Activated effector memory CD4-positive, alpha-beta T cell treated with Interleukin-2 at 50 U/mL for 16 hours (primary cell): ENCODE measurements around the gene SKP2.
"Not testable (repeated sequence)": the region's sequence is repeated elsewhere in the genome, so short reads cannot be mapped to it uniquely, and the experiment has no call there.

ENCODE experiments used
- DNase-seq: peaks from one replicate; pipeline ENCODE4 v3.0.0-alpha.2; 2020

The SKP2 gene

GRCh38 chr5:36151434-36152323 lies at the start of gene SKP2, which contains the start of gene LMBRD2:
TSS of gene SKP2 (plus strand) at chr5:36152111. CDS start at chr5:36152263, 152 bp downstream.
TSS of gene LMBRD2 (minus strand) at chr5:36151887. CDS start at chr5:36143349, 8,538 bp downstream.
- DNase-seq: peak; percentile 96

- DNase-seq: no peak
Measured at GRCh38 chr5:36105819-36106218, 46.1 kb upstream of the SKP2 start.

DNA sequence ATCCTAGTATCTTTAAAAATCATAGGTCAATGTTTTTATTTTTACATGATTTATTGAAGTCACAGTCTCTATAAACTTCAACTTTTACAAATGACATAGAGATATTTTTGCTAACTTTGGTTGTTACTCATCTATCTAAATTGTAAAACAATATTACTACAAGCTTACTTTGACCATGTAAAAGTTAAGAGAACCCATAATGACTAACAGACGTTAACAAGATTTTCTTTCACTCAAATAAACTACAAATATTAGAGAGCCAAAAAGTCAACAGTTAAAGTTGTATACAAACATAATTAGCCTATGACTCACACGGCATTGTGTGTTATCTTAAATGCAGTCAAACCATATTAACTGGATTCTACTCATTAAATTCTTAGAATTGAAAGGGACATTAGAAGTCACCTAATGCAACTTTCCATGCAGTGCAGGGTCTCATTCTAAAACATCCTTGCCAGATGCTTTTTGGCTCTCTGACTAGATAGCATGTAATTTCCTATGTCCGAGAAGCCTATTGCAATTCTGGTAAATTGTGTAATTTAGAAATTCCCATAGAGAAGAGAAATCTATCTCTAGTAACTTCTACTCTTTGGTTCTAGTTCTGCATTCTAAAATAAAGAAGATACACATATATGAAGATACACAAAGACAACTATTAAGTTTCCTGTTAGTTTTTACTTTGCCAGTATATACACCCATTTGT lies 43.0 kb upstream of the SKP2 start:
- no peak for DNase-seq

DNA sequence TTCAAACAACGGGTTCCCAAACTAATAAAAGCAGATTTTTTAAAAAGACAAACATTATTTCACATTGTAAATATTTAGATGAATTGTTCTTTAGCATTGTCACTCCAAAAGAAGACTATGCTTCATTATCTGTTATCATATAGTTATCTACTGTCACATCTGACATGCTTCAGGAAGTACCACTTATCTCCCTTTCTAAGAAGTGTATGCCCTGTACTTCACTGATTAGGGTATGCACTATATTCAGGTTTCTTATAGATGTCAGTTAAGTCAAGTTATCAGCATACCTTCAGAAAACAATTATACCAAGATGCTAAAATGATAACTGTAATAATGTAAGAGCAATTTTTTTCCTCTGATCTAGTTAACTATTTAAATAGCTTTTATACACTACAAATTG lies 40.7 kb upstream of the SKP2 start:
- no peak for DNase-seq

DNA sequence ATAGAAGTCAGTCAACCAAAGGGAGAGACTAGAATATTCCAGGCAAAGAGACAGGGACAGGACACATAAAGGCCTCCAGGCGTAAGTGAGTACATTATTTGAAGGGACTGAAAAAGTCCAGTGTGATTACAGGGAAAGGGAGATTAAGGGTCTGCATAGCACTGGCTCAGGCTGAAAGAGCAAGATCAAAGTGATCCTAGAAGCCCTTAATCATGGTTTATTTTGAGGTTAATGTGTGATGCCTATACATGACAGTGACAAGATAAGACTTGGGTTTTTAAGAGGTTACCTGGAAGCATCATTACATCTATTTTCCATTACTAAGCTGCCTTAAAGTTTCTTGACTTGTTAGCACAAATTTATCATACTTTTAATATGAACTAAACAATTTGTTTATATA lies 26.0 kb upstream of the SKP2 start:
- no peak for DNase-seq

DNA sequence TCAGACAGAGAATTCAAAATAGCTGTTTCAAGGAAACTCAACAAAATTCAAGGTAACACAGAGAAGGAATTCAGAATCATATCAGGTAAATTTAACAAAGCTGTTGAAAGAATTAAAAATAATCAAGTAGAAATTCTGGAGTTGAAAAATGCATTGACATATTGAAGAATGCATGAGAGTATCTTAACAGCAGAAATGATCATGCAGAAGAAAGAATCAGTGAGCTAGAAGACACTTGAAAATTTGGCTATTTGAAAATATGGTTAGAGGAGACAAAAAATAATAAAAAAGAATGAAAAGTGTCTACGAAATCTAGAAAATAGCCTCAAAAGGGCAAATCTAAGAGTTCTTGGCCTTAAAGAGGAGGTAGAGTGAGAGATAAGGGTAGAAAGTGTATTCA lies 23.1 kb upstream of the SKP2 start:
- no peak for DNase-seq

GRCh38 chr5:36129666-36130065 lies 22.2 kb upstream of the SKP2 start:
- not testable (repeated sequence) for DNase-seq

DNA sequence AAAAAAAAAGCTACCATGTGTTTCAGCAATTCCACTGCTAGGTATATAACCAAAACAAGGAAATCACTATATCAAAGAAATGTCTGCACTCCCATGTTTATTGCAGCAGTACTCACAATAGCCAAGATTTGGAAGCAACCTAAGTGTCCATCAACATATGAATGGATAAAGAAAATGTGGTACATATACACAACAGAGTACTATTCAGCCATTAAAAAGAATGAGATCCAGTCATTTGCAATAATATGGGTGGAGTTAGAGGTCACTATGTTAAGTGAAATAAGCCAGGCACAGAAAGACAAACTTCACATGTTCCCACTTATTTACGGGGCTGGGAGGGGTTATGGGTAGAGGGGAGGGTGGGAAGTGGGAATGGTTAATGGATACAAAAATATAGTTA lies 18.9 kb upstream of the SKP2 start:
- not testable (repeated sequence) for DNase-seq

DNA sequence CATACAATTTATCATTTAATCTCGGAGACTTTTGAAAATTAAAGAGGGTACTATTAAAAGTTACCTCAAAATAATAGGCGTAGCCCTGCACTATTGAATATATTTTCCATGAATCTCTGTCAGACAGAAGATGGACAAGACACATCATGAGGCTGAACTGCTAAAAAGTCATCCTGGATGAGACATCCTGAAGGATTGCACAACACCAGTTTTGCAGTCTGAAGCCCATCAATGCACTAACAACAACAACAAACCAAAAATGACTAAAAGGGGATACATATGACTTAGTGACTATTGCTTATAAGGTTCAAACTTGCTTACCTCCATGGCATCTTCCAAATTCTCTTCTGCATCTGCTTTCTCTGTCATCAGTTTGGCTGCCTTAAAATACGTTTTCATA lies 15.9 kb upstream of the SKP2 start:
- no peak for DNase-seq

GRCh38 chr5:36136581-36136980 lies 15.3 kb upstream of the SKP2 start:
- DNase-seq: no peak

GRCh38 chr5:36138900-36139683 lies 12.8 kb upstream of the SKP2 start:
- no peak for DNase-seq

DNA sequence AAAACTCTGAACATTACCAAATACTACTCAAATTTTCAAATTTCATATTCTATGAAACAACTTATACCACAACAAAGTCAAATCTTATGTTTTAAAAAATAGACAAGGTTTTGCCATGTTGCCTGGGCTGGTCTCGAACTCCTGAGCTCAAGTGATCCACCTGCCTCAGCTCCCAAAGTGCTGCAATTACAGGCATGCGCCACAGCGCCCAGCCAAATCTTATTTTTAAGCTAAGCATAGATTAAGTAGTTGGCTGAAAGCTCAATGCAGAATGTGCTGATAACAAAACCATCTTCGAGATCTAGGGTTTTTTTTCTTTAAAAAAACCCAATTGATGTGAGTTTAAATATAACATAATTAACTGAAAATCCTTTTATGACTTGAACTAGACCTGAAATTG lies 6.6 kb upstream of the SKP2 start:
- no peak for DNase-seq

DNA sequence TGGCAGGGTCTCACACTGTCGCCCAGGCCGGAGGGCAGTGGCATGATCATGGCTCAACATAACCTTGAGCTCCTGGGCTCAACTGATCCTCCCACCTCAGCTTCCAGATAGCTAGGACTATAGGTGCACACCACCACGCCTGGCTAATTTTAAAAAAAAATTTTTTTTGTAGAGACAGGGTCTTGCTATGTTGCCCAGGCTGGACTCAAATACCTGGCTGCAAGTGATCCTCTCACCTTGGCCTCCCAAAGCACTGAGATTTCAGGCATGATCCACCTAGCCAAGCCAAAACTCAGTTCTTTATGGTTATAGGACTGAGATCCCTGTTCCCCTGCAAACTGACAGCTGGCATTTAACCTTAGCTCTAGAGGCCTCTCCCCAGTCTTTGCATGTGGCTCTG lies 5.5 kb upstream of the SKP2 start:
- DNase-seq: no peak

DNA sequence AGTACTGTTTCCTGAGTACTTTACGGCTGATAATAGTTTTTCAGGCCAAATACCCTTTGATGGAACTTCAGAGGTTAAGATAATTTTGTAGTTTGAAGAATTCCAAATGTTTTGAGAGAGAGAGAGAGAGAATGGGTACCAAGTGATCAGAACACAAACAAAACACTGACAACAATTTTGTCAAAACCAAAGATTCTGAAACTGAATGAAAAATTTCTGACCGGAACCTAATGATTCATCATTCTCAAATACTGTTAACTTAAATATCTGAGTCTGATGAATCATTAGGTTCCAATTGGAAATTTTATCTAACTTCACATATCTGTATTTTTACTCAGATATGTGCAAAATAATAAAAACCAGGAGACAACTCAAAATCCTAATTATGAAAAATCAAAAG lies 4.2 kb upstream of the SKP2 start:
- no peak for DNase-seq

- peak; percentile 13 for DNase-seq
Measured at GRCh38 chr5:36150676-36151433, 1.1 kb upstream of the SKP2 start.

- no peak for DNase-seq
Measured at GRCh38 chr5:36152324-36153297, 700 bp downstream of the SKP2 start.

GRCh38 chr5:36153298-36153677 lies 1.4 kb downstream of the SKP2 start:
- no peak for DNase-seq

- DNase-seq: no peak
Measured at GRCh38 chr5:36153726-36154125, 1.8 kb downstream of the SKP2 start.

- DNase-seq: no peak
Measured at GRCh38 chr5:36155291-36155690, 3.4 kb downstream of the SKP2 start.

DNA sequence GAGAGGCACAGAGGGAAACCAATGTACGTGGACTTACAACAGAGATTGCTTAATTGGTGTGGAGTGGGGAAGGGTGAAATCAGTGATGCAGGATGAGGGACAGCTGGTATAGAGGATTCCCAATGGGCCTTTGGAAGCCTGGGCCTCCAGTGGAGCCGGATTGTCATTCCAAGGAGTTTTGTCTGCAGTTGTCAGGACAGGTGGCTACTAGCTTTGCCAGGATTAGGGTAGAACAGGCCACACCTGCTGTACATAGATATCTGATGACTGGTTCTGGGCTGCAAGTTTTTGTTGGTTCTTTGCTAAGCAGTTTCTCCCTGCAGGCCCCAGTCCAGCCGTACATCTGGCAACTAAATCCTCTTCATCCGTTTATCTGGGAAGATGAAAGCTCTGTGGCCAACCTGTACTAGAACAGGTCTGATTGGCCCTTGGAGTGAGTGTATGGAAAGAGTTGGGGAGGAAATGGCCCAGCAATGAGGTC lies 4.2 kb downstream of the SKP2 start:
- no peak for DNase-seq

DNA sequence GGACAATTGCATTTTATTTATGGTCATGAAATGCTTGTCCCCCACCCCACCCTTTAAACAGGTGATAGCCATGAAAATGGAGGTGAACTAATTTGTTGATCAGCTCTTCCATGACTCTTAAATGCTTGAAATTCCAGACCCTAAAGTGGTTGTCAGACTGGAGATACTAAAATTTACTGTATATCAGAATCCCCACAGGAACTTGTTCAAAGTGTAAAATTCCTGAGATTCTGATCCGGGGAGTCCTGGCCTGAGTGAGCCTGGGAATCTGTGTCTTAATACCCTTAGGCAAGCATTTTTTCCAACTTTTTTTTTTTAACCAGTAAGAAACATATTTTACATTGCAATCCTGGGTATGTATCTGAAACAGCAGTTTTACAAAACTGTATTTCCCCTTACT lies 4.7 kb downstream of the SKP2 start:
- DNase-seq: no peak
